NCI-H748 treated with DMSO at 0.1 percent for 48 hours (cell line): Measurements from ENCODE around the gene PASK.
"Not testable (repeated sequence)": the region's sequence is repeated elsewhere in the genome, so short reads cannot be mapped to it uniquely, and the experiment has no call there.

Experiments used
- DNase-seq: peaks from one replicate; lab custom pipeline; 2025; lab: John Stamatoyannopoulos, UW

The PASK gene

GRCh38 chr2:241148891-241149674 is at the start of gene PASK:
PASK (minus strand) TSS chr2:241149472; CDS start chr2:241143032, 6,440 bp downstream.
- peak; percentile 92 for DNase-seq

GRCh38 chr2:241198381-241199279 is 49.4 kb upstream of the PASK start:
- DNase-seq: no peak

- no peak for DNase-seq
These were observed 48.7 kb upstream of the PASK start for GRCh38 chr2:241197947-241198346.

- not testable (repeated sequence) for DNase-seq
These were observed 48.0 kb upstream of the PASK start for GRCh38 chr2:241197246-241197645.

DNA sequence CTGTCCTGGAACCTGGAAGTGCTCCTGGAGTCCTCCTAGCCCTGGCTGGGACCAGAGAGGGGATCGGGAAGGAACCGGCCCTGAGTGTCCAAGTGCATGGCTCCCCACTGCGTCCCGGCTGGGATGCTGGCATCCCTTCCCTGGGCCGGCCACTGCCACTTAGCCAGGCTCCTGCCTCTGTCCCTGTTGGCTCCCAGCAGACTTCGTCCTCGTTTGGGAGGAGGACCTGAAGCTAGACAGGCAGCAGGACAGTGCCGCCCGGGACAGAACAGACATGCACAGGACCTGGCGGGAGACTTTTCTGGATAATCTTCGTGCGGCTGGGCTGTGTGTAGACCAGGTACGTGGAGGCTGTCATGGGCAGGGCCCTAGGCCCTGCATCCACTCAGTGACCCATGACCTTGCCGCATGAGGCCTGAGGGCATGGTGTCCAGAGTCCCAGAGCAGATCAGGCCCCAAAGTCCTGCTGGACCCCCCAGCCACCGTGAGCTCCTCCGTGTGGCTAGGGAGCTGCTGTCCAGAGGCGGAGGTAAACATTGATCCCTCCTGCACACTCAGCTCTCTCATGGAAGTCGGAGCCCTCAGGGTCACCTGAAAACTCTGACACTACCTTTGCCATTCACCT is 46.3 kb upstream of the PASK start:
- no peak for DNase-seq

DNA sequence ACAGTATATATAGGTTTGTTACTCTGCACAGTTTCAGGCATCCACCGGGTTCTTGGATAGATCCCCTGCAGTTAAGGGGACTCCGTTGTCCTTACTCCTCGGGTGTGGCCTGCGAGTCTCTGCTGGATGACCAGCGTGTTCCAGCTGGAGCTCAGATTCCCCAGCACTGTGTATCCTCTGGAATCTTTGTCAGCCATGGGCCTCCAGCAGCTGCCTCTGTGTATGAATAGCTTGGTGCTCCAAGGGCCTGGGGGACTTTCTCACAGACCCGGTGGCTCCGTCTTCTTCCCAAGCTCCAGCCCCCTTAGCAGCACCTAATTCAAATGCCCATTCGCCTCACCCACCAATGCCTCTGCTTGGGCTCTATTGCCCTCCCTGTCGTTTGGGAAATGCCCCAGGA is 45.5 kb upstream of the PASK start:
- no peak for DNase-seq

DNA sequence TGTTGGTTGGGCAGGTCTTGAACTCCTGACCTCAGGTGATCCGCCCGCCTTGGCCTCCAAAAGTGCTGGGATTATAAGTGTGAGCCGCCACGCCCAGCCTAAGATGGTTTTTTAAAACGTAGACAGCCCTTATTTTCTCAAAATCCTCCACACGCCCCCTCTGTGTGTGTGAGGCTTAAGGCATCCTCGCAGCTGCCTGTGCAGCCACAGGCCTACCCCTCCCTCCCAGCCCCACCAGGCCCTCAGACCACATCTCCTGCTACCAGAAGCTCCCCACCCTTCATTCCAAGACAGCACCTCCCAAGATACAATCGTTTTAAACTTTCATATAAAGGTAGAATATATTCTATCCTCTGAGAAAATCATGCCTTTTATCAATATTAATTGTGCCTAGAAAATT is 44.0 kb upstream of the PASK start:
- no peak for DNase-seq

DNA sequence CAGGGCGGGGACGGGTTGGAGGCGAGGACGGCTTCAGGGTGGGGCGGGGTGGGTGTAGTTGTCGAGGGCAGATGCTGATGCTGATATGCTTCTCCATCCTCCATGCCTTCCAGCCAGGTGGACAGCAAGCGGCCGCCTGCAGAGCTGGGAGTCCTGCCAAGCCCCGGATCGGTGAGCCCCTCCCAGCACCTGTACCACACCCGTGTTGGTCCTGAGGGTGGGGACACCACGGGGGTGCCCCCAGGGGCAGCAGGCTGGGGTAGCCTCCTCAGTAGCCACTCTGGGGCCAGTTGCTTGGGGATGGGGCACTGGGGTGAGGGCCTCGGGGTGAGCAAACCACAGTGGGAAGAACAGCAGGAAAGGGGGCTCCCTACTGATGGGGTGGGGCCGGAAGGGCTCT is 41.8 kb upstream of the PASK start:
- DNase-seq: no peak

GRCh38 chr2:241190291-241190981 is 41.2 kb upstream of the PASK start:
- DNase-seq: no peak

GRCh38 chr2:241189856-241190201 is 40.6 kb upstream of the PASK start:
- no peak for DNase-seq

DNA sequence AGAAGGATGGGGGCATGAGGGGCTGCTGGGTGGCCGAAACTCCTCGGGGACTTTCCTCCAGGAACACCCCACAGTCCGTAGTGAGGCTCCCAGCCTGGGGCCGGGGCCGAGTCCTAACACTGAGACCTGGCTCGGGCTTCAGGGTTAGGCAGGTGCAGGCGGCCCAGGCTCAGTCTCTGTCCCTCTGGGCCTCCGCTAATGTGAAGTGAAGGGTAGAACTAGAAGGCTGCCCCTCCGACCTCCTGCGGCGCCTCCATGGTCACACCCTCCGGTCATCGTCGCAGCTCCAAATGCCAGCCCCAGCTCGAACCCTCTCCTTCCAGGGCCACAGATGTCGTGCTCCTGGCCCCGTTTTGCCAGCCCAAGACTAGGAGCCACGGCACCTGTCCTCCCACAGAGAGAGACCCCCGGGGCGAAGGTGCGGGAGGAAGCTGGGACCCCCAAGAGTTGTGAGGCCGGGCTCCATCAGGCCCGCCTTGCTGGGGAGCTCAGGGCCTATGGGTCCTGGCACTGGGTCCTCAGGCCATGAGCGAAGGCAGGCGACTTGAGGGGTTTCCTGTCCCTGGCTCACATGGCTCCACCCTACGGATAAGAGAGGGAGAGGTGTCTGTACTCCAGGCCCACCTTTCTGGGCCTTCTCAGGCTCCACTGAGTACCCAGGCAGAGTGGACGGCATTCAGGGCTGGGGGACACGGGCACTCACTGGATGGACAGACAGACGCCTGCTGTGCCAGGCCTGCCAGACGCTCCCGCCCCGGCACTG is 40.0 kb upstream of the PASK start:
- DNase-seq: no peak

DNA sequence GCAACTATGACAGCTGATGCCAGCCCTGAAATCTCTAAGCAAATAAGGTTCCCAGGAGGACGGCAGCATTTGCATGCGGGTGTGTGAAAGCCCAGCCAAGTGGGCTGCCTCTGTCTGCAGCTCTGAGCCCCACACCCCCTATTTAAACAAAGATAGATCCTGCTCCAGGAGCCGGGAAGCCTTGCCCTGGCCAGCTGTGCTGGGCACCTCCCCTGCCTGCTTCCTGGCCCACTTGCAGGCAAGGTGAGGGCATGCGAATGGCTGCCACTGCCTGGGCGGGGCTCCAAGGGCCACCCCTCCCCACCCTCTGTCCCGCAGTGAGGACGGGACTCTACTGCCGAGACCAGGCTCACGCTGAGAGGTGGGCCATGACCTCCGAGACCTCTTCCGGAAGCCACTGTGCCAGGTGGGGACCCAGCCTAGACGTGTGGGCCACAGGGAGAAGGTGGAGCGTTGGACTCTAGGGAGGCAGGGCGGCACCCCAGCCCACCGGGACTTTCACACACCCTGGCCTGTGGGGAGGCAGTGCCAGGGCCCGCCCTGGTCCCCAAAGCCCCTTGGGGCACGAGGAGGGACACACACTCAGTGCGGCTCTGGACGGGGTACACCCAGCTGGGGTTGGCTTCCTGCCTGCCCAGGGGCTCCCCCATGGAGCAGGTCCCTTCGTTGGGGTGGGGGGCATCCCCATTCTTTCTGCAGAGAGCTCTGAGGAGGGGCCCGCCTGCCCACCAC is 39.3 kb upstream of the PASK start, which contains the start of gene ANO7:
TSS of gene ANO7 (plus strand) at position 317 of the 732 bp plus-strand sequence. CDS start 1,387 bp downstream, outside the sequence.
- peak; percentile 27 for DNase-seq

DNA sequence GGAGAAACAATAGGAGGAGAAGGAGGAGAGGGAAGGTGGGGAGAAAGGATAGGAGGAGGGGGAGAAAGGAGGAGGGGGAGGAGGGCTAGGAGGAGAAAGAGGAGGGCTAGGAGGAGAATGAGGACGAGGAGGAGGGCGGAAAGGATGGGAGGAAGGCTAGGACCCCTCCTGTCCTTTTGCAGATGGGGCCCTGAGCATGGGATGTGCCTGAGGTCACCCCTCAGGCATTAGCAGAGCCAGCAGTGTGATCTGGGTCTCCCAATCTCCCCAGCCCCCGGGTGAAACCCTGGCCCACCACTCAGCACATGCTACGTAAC is 38.6 kb upstream of the PASK start:
- no peak for DNase-seq

DNA sequence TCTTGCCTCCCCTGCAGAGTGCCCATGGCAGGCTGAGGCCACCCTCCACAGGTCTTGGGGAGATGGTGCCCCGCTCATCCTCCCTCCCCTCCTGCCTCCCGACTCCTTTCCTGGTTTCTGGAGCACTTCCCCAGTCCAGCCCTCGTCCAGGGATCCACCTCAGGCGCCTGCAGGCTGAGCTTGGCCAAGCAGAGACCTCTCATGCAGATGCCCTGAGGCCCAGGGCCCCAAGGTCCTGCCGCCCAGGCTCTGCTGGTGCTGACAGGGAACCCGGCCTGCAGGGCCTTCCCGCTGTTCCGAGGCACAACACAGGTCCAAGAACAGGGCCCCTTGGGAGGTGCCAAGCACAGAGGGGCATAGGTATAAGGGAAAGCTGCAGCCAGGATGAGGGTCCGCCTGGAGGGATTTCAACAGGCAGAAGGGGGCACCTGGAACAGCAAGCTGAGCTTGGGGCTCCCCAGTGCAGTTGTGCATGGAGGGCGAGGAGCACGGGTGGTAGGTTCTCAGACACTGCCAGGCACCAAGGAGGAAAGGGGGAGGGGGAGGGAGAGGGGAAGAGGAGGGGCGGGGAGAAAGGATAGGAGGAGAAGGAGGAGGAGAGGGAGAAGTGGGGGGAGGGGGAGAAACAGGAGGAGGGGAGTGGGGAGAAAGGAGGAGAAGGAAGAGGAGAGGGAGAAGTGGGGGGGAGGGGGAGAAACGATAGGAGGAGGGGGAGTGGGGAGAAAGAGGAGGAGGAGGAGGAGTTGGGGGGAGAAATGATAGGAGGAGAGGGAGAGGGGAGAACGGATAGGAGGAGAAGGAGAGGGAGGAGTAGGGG is 38.0 kb upstream of the PASK start:
- DNase-seq: no peak

DNA sequence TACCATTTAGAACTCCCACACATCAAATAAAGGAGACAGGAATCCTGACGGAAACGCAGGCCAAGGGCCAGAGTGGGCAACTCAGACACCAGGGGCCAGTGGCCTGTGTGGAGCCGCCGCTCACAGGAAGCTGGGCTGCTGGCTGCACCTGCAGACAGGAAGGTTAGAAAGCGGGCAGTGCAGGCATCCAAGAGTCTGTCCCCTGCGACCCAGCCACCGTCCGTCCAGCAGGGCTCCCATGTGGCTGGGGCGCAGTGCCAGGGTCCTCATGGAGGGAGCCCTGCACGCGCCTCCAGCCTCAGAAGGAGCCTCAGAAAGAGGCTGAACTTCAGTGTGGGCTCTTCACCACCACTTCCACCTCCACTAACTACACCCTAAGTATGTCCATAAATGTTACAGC is 36.7 kb upstream of the PASK start:
- no peak for DNase-seq

DNA sequence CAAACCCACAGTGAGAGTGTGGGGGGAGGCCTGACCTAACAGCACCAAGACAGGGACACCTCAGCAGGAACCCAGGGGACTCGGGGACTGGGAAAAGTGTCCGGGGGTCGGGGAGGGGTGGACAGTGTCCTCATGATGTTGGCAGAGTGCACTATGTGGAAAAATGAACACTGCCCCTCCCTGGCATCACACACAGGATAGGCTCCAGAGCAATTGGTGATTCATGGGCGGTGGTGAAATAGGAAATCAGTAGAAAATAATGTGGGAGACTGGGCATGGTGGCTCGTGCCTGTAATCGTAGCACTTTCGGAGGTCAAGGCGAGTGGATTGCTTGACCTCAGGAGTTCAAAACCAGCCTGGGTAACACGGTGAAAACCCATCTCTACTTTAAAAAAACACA is 35.6 kb upstream of the PASK start:
- no peak for DNase-seq

DNA sequence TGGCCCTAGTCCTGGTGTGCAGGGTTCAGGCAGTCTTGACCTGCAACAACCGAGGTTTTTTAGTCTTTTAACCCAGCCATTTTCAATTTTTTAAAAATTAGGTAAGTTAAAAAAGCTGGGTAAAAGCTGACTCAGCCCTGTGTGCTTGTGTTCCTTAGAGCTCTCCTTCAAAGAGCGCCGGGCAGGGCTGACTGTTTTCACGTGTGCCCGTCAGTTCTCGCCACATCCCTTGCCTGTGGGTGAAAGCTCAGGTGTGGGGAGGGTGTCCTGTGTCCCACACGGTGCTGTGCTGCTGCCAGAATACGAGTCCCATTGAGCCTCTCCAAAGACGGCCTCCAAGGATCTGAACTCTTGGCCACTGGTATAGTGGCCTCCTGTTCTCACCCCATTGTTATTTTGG is 33.9 kb upstream of the PASK start:
- DNase-seq: no peak

GRCh38 chr2:241182531-241183133 is 33.4 kb upstream of the PASK start:
- DNase-seq: no peak

- no peak for DNase-seq
These were observed 32.9 kb upstream of the PASK start for GRCh38 chr2:241182126-241182525.
